DMS 273 (cell line): ENCODE data around the gene TTLL8.

Source experiments
- DNase-seq: peaks from one replicate; lab custom pipeline; 2025; ENCODE audit not compliant: unreplicated experiment; lab: John Stamatoyannopoulos, UW

The TTLL8 gene

GRCh38 chr22:50083462-50084079, 25.5 kb upstream of the TTLL8 start:
- no peak for DNase-seq

- DNase-seq, result no peak
These were observed 24.9 kb upstream of the TTLL8 start for GRCh38 chr22:50082961-50083461.

GRCh38 chr22:50082197-50082715, 24.2 kb upstream of the TTLL8 start:
- DNase-seq, result no peak

DNA sequence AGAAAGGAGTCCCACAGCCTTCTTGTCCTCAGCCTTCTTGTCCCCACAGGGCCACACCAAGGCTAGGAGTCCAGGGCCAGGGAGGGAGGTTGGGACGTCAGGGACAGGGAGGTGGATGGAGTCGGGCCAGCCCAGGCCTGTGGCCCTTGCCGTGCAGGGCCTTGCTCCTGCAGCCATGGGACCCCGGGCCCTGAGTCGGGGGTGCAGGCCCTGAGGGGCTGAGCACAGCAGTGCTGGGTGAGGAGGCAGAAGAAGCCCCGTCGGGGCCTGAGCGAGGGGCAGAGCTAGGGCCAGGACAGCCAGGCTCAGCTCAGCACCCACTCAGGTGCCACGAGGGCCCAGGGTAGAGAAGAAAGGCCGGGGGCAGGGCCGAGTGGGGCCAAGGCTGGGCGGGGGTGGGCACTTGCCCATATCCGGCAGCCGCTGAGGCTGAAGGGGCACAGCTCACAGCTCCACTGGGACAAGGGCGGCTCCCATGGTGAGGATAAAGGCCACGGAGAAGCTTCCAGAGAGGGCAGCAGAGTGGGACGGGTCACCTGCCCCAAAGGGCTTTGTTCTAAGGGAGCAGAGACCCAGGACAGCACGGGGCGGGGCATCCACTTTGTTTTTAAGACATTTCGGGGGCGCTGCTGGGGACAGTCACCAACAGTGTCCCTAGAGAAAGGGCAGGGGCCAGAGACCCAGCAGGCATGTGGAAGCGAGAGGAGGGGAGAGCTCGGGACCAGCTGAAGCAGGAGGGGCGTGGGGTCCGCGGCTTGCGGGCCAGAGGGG, 23.5 kb upstream of the TTLL8 start:
- DNase-seq, result no peak

DNA sequence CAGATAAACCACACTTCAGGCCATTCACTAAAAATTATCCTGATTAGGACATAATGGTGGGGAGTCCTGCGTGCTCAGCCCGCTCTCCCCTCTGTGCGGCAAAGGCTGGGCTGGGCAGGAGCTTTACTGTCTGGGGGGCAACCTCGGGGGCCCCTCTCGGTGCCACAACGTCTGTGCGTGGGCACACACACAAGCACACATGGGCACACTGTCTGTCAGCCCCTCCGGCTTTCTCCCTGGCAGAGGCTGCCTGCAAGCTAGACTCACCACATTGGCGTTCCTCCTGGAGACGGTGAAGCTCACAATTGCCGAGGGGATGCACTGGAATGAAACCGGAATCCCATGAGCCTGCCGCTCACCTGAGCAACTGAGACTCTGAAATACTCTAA, 22.0 kb upstream of the TTLL8 start:
- no peak for DNase-seq

DNA sequence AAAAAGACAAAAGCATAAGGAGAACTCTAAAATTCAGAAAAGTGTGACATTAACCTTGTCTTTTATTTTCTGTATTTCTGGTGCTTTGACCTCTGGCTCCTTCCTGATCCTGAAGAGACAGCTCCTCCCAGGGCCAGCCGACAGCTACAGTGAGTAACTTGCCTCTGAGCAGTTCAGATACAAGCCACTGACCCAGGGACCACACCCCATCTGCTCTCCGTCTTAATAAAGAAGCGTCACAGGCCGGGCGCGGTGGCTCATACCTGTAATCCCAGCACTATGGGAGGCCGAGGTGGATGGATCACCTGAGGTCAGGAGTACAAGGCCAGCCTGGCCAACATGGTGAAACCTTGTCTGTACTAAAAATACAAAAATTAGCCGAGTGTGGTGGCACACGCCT, 20.7 kb upstream of the TTLL8 start:
- no peak for DNase-seq

DNA sequence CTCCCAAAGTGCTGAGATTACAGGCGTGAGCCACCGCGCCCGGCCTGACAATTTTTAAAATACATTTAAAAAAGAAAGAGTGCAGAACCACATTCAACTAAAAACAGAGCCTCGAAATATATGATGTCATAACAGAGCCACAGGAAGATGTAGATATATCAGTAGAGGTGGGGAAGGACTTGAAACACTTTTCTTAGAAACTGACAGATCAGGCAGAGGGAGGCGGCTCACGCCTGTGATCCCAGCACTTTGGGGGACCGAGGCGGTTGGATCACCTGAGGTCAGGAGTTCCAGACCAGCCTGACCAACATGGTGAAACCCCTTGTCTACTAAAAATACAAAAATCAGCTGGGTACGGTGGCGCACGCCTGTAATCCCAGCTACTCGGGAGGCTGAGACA, 20.1 kb upstream of the TTLL8 start:
- DNase-seq, result no peak

- no peak for DNase-seq
These were observed 18.8 kb upstream of the TTLL8 start for GRCh38 chr22:50076646-50077535.

GRCh38 chr22:50074551-50075530, 16.7 kb upstream of the TTLL8 start:
- DNase-seq, result peak; percentile 20

GRCh38 chr22:50074056-50074455, 16.0 kb upstream of the TTLL8 start:
- no peak for DNase-seq

DNA sequence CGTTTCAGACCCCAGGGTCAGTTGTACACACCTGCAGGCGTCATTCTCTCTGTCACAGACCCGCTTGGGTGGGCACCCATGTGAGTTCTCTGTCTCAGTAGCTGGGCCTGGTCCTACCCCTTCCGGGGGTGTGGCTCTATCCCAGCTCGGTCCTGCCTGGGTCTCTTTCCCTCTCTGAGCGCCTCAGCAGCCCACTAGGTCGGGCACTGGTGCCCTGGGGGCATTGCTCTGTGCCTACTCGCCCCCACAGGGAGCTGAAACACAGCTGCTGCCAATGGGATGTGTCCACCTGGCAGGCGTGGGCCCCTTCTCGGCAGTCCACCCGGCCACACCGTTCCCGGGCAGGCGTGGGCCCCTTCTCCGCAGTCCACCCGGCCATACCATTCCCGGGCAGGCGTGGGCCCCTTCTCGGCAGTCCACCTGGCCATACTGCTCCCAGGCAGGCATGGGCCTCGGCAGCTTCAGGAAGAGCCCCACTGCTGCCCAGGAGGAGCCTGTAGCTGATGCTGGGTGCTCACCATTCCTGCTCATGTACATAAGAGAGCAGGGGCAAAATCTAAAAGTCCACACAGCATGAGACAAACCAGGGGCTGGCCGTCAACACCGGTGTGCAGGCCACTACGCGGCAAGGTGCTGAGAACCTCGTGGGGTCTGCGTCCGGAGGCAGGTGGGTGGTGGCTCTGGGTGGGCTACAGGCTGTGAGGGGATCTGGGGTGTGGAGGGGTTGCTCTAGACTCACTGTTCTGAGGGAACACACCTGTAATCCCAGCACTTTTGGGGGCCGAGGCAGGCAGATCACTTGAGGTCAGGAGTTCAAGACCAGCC, 14.8 kb upstream of the TTLL8 start:
- no peak for DNase-seq

DNA sequence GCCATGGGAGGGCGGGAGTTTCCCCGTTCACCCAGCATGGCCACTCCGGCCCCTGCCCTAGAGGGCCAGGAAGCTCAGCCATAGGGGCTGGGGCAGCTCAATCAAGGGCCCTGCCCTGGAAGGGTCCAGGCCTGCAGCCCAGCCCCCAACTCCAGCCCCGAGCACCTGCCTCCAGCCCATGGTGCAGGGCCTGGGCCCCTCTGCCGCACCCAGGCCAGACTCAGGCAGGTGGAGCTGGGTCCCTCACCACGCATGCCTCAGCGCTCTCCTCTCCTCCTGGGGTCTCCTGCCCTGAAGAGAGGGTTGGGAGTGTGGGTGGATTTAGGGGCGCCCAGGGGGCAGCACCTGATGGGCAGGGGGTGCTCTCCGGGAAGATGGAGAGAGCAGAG, 14.1 kb upstream of the TTLL8 start:
- DNase-seq, result no peak

DNA sequence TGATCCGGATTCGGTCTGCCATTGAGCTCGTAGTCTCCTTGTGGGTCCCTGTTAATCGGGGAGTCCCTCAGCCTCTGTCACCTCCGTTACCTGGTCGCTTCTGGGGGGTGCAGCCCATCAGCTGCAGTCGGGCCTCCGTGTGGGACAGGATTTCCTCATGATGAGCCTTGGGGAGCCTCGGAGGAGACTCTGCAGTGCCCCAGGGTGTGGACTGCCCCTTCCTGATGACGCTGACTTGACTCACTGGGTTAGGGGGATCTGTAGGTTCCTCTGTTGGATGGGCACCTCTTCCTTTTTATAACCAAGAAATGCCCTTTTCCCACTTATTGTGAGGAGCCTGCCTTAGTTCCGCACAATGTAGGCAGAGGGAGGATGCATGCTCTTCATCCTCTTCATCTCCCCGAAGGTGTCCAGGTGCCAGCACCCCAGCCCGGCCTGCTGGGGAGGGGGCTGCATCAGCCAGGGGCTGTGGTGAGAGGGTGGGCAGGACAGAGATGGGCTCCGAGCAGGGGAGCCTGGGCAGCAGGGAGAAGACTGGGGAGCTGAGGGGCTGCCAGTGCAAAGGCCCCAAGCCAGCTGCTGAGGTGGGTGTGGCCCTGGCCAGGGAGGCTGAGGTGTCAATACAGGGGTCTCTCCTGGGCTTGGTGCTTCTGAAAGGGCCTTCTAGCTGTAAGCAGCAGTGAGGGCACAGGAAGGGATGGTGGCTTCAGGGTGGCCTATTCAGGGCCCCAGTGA, 13.5 kb upstream of the TTLL8 start:
- no peak for DNase-seq

DNA sequence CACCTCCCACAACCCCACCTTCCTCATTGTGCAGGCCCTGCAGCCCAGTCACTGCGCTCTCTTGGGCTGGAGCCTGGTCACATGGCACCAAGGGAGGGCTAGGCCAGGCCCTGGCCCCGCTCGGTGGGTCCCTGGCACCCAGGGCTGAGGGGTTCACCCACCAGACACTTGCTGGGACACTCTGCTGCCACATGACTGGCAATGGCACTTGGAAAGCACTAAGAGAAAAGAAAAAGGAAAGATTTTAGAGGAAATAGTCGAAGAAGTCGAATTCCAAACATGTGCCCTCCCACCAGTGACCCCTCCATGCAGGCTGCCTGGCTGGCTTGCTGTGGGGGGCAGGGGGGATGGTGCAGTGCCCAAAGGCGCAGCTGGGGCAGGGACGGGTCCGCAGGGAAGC, 12.3 kb upstream of the TTLL8 start:
- no peak for DNase-seq

GRCh38 chr22:50068096-50068495, 10.0 kb upstream of the TTLL8 start:
- DNase-seq, result no peak

GRCh38 chr22:50067244-50067643, 9.1 kb upstream of the TTLL8 start:
- DNase-seq, result no peak

- no peak for DNase-seq
These were observed 6.4 kb upstream of the TTLL8 start for GRCh38 chr22:50064453-50064852.

DNA sequence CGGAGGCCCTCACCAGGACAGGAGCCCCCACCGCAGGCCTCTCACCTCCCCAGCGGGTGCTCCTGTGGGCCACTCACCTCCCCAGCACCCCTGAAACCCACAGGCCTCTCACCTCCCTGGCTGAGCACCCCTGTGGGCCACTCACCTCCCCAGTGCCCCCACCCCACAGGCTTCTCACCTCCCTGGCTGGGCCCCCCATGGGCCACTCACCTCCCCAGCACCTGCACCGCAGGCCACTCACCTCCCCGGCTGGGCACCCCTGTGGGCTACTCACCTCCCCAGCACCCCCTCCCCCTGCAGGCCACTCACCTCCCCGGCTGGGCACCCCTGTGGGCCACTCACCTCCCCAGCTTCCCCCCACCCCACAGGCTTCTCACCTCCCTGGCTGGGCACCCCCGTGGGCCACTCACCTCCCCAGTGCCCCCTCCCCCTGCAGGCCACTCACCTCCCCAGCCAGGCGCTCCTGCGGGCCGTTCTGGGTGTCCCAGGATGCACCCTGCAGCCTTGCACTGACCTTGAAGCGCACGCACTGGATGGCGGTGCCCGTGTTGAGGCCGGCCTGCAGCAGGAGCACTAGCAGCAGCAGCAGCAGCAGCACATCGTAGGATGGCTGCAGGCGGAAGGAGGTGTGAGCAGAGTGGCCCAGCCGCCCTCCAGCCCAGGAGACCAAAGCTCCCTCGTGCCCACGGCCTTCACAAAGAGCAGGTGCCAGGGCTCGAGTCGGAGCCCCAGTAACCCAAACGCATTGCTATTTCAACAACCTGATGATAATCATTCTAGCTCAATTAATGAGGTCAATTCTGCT, 5.7 kb upstream of the TTLL8 start:
- no peak for DNase-seq
